GM19035 (cell line): ENCODE data around the gene TPRX1.
"Not testable (repeated sequence)": the region's sequence is repeated elsewhere in the genome, so short reads cannot be mapped to it uniquely, and the experiment has no call there.

Experiments used
- ATAC-seq: cut with Tn5 transposase; IDR thresholded peaks from one replicate; pipeline ENCODE4 v1.9.1; 2021; ENCODE audit not compliant: unreplicated experiment

TPRX1 gene

GRCh38 chr19:47768604-47769003 lies 35.7 kb downstream of the TPRX1 start:
- ATAC-seq, result no peak

- ATAC-seq, result no peak
Measured at GRCh38 chr19:47767349-47767748, 37.0 kb downstream of the TPRX1 start.

GRCh38 chr19:47766670-47767069 lies 37.7 kb downstream of the TPRX1 start:
- no peak for ATAC-seq

GRCh38 chr19:47766359-47766620 lies 38.1 kb downstream of the TPRX1 start:
- no peak for ATAC-seq

GRCh38 chr19:47765523-47766358 lies 38.6 kb downstream of the TPRX1 start:
- ATAC-seq, result no peak

- not testable (repeated sequence) for ATAC-seq
Measured at GRCh38 chr19:47764705-47765104, 39.6 kb downstream of the TPRX1 start.

GRCh38 chr19:47762615-47763308 lies 41.6 kb downstream of the TPRX1 start:
- no peak for ATAC-seq

GRCh38 chr19:47762151-47762550 lies 42.2 kb downstream of the TPRX1 start:
- ATAC-seq, result no peak

GRCh38 chr19:47761566-47761965 lies 42.8 kb downstream of the TPRX1 start:
- ATAC-seq, result no peak

GRCh38 chr19:47760632-47760999 lies 43.7 kb downstream of the TPRX1 start:
- no peak for ATAC-seq

- no peak for ATAC-seq
Measured at GRCh38 chr19:47758443-47758804, 45.9 kb downstream of the TPRX1 start.

GRCh38 chr19:47757617-47758442 lies 46.5 kb downstream of the TPRX1 start:
- ATAC-seq, result no peak

- no peak for ATAC-seq
Measured at GRCh38 chr19:47756953-47757608, 47.3 kb downstream of the TPRX1 start.

GRCh38 chr19:47756627-47756929 lies 47.8 kb downstream of the TPRX1 start:
- ATAC-seq, result no peak

- no peak for ATAC-seq
Measured at GRCh38 chr19:47755762-47756626, 48.4 kb downstream of the TPRX1 start.

GRCh38 chr19:47755065-47755761 lies 49.1 kb downstream of the TPRX1 start:
- ATAC-seq, result no peak

GRCh38 chr19:47754206-47755064 lies 49.9 kb downstream of the TPRX1 start:
- no peak for ATAC-seq

- no peak for ATAC-seq
Measured at GRCh38 chr19:47752440-47753211, 51.7 kb downstream of the TPRX1 start.
